HG02623 (cell line): Measurements from ENCODE around the gene PCDHGC5.

Source experiments
- ATAC-seq: cut with Tn5 transposase; IDR thresholded peaks from one replicate; pipeline ENCODE4 v1.9.1; 2021; ENCODE audit warnings: moderate library complexity; ENCODE audit not compliant: unreplicated experiment

The PCDHGC5 gene

GRCh38 chr5:141488591-141489561 is at the start of gene PCDHGC5:
Gene PCDHGC5 (plus strand): TSS chr5:141489081. CDS start chr5:141489241, 160 bp downstream.
- ATAC-seq: no peak

GRCh38 chr5:141439411-141440141 is 49.3 kb upstream of the PCDHGC5 start:
- no peak for ATAC-seq

- ATAC-seq: no peak
Measured at GRCh38 chr5:141440341-141440740, 48.5 kb upstream of the PCDHGC5 start.

GRCh38 chr5:141441571-141442170 is 47.2 kb upstream of the PCDHGC5 start:
- ATAC-seq: no peak

- no peak for ATAC-seq
Measured at GRCh38 chr5:141465351-141465750, 23.5 kb upstream of the PCDHGC5 start.

GRCh38 chr5:141475625-141476131 is 13.2 kb upstream of the PCDHGC5 start, which contains the start of gene PCDHGC3:
Gene PCDHGC3 (plus strand): TSS chr5:141475966. CDS start chr5:141476117, 151 bp downstream.
- peak; percentile 97 for ATAC-seq

GRCh38 chr5:141476132-141476911 is 12.6 kb upstream of the PCDHGC5 start:
- peak; percentile 22 for ATAC-seq

GRCh38 chr5:141477044-141477575 is 11.8 kb upstream of the PCDHGC5 start:
- no peak for ATAC-seq

GRCh38 chr5:141477815-141478214 is 11.1 kb upstream of the PCDHGC5 start:
- ATAC-seq: no peak

- no peak for ATAC-seq
Measured at GRCh38 chr5:141478321-141478945, 10.4 kb upstream of the PCDHGC5 start.

- ATAC-seq: no peak
Measured at GRCh38 chr5:141479776-141480175, 9.1 kb upstream of the PCDHGC5 start.

GRCh38 chr5:141483902-141484301 is 5.0 kb upstream of the PCDHGC5 start:
- ATAC-seq: no peak

GRCh38 chr5:141484310-141484640 is 4.6 kb upstream of the PCDHGC5 start:
- ATAC-seq: no peak

- ATAC-seq: no peak
Measured at GRCh38 chr5:141484641-141485311, 4.1 kb upstream of the PCDHGC5 start, which contains the start of gene PCDHGC4. Gene PCDHGC4 (plus strand): TSS chr5:141485030. CDS start chr5:141485174, 144 bp downstream.

GRCh38 chr5:141485321-141486055 is 3.4 kb upstream of the PCDHGC5 start:
- ATAC-seq: no peak

GRCh38 chr5:141486091-141486490 is 2.8 kb upstream of the PCDHGC5 start:
- ATAC-seq: no peak

GRCh38 chr5:141487131-141487530 is 1.8 kb upstream of the PCDHGC5 start:
- ATAC-seq: no peak

- no peak for ATAC-seq
Measured at GRCh38 chr5:141489841-141490240, 960 bp downstream of the PCDHGC5 start.
